Astrocyte (in vitro differentiated cells and primary cell): Measurements from ENCODE around the gene UBQLN4. TPM values are rescaled to one million over a fixed set of nuclear protein-coding genes. Genes with fewer than 3 reads are reported as not detected.

ENCODE experiments used
- DNase-seq: peaks from one replicate; pipeline ENCODE4 v3.0.0-alpha.2; 2010; ENCODE audit warnings: low read depth
- FAIRE-seq: peaks from 2 replicates; lab custom pipeline; 2011; peaks lifted over from hg19 to GRCh38; lab: Jason Lieb, UNC
- H2AFZ ChIP-seq: 2 replicates; pipeline ENCODE4 v1.6.0; 2012; ENCODE audit warnings: low read depth, low read length, inconsistent platforms
- H3K27ac ChIP-seq: 2 replicates; pipeline ENCODE4 v1.5.1; 2011; ENCODE audit warnings: low read depth, low read length, inconsistent platforms
- H3K27me3 ChIP-seq: 2 replicates; pipeline ENCODE4 v1.6.0; 2011; ENCODE audit warnings: low read length, inconsistent platforms; ENCODE audit not compliant: insufficient read depth
- H3K36me3 ChIP-seq: 2 replicates; pipeline ENCODE4 v1.5.1; 2011; ENCODE audit warnings: low read length, inconsistent platforms; ENCODE audit not compliant: insufficient read depth
- H3K4me1 ChIP-seq: 2 replicates; pipeline ENCODE4 v1.5.1; 2011; ENCODE audit warnings: low read length, inconsistent platforms; ENCODE audit not compliant: insufficient read depth
- H3K4me2 ChIP-seq: 2 replicates; pipeline ENCODE4 v1.6.0; 2012; ENCODE audit warnings: low read length, inconsistent platforms
- H3K4me3 ChIP-seq: 2 replicates; pipeline ENCODE4 v1.5.1; 2011; ENCODE audit warnings: low read depth, mild to moderate bottlenecking, low read length, inconsistent platforms; ENCODE audit not compliant: insufficient read depth
- H3K79me2 ChIP-seq: 2 replicates; pipeline ENCODE4 v1.6.0; 2012; ENCODE audit warnings: mild to moderate bottlenecking, low read length, inconsistent platforms; ENCODE audit not compliant: insufficient read depth
- H3K9ac ChIP-seq: 2 replicates; pipeline ENCODE4 v1.6.0; 2012; ENCODE audit warnings: mild to moderate bottlenecking, low read length, inconsistent platforms
- H3K9me3 ChIP-seq: 2 replicates; pipeline ENCODE4 v1.5.1; 2012; ENCODE audit warnings: low read depth, mild to moderate bottlenecking, low read length, inconsistent platforms; ENCODE audit not compliant: insufficient read depth
- H4K20me1 ChIP-seq: 2 replicates; pipeline ENCODE4 v1.6.0; 2012; ENCODE audit warnings: low read length, inconsistent platforms; ENCODE audit not compliant: insufficient read depth
- H3K27ac Mint-ChIP-seq: one replicate; pipeline ENCODE4 v1.8.0; 2021; ENCODE audit warnings: mild to moderate bottlenecking, mixed read lengths; ENCODE audit not compliant: unreplicated experiment
- H3K27me3 Mint-ChIP-seq: one replicate; pipeline ENCODE4 v1.8.0; 2021; ENCODE audit warnings: low read depth, mixed read lengths; ENCODE audit not compliant: unreplicated experiment
- H3K36me3 Mint-ChIP-seq: one replicate; pipeline ENCODE4 v1.8.0; 2021; ENCODE audit warnings: low read depth, mixed read lengths; ENCODE audit not compliant: unreplicated experiment
- H3K4me1 Mint-ChIP-seq: one replicate; pipeline ENCODE4 v1.8.0; 2021; ENCODE audit warnings: low read depth, mixed read lengths; ENCODE audit not compliant: unreplicated experiment
- H3K4me3 Mint-ChIP-seq: one replicate; pipeline ENCODE4 v1.8.0; 2021; ENCODE audit warnings: mild to moderate bottlenecking, moderate library complexity, mixed read lengths; ENCODE audit not compliant: unreplicated experiment
- H3K9me3 Mint-ChIP-seq: one replicate; pipeline ENCODE4 v1.8.0; 2021; ENCODE audit warnings: mild to moderate bottlenecking, mixed read lengths; ENCODE audit not compliant: unreplicated experiment
- CTCF ChIP-seq: IDR thresholded peaks from 2 replicates; pipeline ENCODE4 v1.5.1; 2011; ENCODE audit warnings: low read depth, mild to moderate bottlenecking, inconsistent platforms, low read length, moderate library complexity; ENCODE audit not compliant: insufficient read depth
- EZH2 ChIP-seq: IDR thresholded peaks from 2 replicates; pipeline ENCODE4 v1.6.1; 2012; ENCODE audit warnings: mild to moderate bottlenecking, low read length, inconsistent platforms; ENCODE audit not compliant: insufficient read depth
- total RNA-seq: library from RNA; stranded (reverse); gene quantifications from 2 replicates; pipeline ENCODE4 v1.2.1, GENCODE V29; 2021

Gene UBQLN4
- total RNA-seq, 1 donor from 2014 or later, result 40.0 TPM

DNA sequence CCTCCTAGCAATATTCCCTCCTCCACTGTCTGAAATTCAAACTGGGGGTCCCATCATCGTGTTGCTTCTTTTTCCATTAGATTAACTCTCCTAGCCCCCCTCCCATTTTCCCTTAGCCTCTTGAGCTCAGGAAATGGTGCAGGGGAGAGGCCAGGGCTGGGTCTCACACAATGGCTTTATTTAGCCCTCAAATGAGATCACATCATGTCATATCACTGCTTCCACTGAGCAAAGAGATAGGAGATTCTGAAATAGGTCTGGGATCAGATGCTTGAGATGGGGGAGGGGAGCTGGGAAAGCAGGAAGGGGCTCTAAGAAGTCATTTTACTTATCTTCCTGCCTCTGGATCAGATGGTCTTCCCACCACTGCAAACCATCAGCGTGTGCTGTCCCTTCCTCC lies 57.4 kb downstream of the UBQLN4 start:
- Histone ChIP-seq H4K20me1 (no peaks in the 10 kb centered on the region), H3K79me2 (no peaks in the 10 kb centered on the region), H3K27me3 (no peaks in the 10 kb centered on the region), H3K4me3 (no peak overlapping the region), H3K27ac (no peak overlapping the region), H3K9me3 (no peaks in the 10 kb centered on the region), H3K4me1 (no peaks in the 10 kb centered on the region), H3K36me3 (no peaks in the 10 kb centered on the region), H2AFZ (no peak overlapping the region), H3K4me2 (no peak overlapping the region), H3K9ac (no peak overlapping the region)
- H3K4me3 Mint-ChIP-seq, result no peak overlapping the region
- FAIRE-seq (no peak), DNase-seq (no peak)
- H3K4me1 Mint-ChIP-seq, result no peaks in the 10 kb centered on the region
- peaks cover 25% of the 10 kb centered on the region for H3K27me3 Mint-ChIP-seq
- peaks cover 2% of the 10 kb centered on the region for H3K36me3 Mint-ChIP-seq
- H3K9me3 Mint-ChIP-seq, result no peaks in the 10 kb centered on the region
- H3K27ac Mint-ChIP-seq, result no peak overlapping the region
- TF ChIP-seq CTCF (no peak), EZH2 (no peak)

GRCh38 chr1:155993595-155993994 lies 60.0 kb downstream of the UBQLN4 start:
- Mint-ChIP-seq H3K9me3 (no peaks in the 10 kb centered on the region), H3K4me3 (no peak overlapping the region), H3K27me3 (peaks cover 25% of the 10 kb centered on the region), H3K4me1 (no peaks in the 10 kb centered on the region), H3K27ac (peak overlapping the region; percentile 66), H3K36me3 (peaks cover 2% of the 10 kb centered on the region)
- Histone ChIP-seq H2AFZ (no peak overlapping the region), H3K9ac (no peak overlapping the region), H3K79me2 (no peaks in the 10 kb centered on the region), H3K27me3 (no peaks in the 10 kb centered on the region), H3K36me3 (no peaks in the 10 kb centered on the region), H3K27ac (no peak overlapping the region), H3K9me3 (no peaks in the 10 kb centered on the region), H3K4me2 (no peak overlapping the region), H3K4me1 (peaks cover 6% of the 10 kb centered on the region), H3K4me3 (no peak overlapping the region), H4K20me1 (no peaks in the 10 kb centered on the region)
- TF ChIP-seq EZH2 (no peak), CTCF (no peak)
- FAIRE-seq, result no peak
- DNase-seq, result no peak

GRCh38 chr1:155990005-155990739 lies 63.4 kb downstream of the UBQLN4 start:
- no peaks in the 10 kb centered on the region for H4K20me1 ChIP-seq
- no peaks in the 10 kb centered on the region for H3K4me1 Mint-ChIP-seq

More at GRCh38 chr1:155990005-155990739, 63.4 kb downstream of the UBQLN4 start:
- DNase-seq (no peak), FAIRE-seq (no peak)
- Mint-ChIP-seq H3K36me3 (peaks cover 4% of the 10 kb centered on the region), H3K27me3 (peaks cover 16% of the 10 kb centered on the region), H3K4me3 (no peak overlapping the region), H3K9me3 (no peaks in the 10 kb centered on the region), H3K27ac (no peak overlapping the region)
- Histone ChIP-seq H3K36me3 (no peaks in the 10 kb centered on the region), H2AFZ (no peak overlapping the region), H3K79me2 (no peaks in the 10 kb centered on the region), H3K27me3 (no peaks in the 10 kb centered on the region), H3K4me2 (no peak overlapping the region), H3K27ac (no peak overlapping the region), H3K4me1 (peaks cover 6% of the 10 kb centered on the region), H3K9ac (no peak overlapping the region), H3K4me3 (no peak overlapping the region), H3K9me3 (no peaks in the 10 kb centered on the region)
- TF ChIP-seq CTCF (no peak), EZH2 (no peak)
